NCI-H1092 (cell line): ENCODE measurements around the gene KCTD2.
A peak's percentile ranks its signal among the peaks of the same experiment; 100 is the strongest.

ENCODE experiments used
- DNase-seq: peaks from one replicate; lab custom pipeline; 2025; lab: John Stamatoyannopoulos, UW

The KCTD2 gene

DNA sequence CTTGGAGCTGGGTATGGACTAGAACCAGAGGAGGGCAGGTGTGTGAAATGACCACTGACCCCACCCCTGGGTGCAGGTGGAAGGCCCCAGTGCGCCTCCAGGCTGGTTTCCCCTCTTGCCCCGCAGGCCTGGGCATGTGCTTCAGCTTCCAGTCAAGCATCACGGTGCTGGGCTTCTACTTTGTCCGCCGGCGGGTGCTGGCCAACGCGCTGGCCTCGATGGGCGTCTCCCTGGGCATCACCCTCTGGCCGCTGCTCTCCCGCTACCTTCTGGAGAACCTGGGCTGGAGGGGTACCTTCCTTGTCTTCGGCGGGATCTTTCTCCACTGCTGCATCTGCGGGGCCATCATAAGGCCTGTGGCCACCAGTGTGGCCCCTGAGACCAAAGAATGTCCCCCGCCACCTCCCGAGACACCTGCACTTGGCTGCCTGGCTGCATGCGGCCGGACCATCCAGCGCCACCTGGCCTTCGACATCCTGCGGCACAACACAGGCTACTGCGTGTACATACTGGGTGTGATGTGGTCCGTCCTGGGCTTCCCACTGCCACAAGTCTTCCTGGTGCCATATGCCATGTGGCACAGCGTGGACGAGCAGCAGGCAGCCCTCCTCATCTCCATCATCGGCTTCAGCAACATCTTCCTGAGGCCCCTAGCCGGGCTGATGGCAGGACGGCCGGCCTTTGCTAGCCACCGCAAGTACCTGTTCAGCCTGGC lies 53.0 kb downstream of the KCTD2 start:
- no peak for DNase-seq

DNA sequence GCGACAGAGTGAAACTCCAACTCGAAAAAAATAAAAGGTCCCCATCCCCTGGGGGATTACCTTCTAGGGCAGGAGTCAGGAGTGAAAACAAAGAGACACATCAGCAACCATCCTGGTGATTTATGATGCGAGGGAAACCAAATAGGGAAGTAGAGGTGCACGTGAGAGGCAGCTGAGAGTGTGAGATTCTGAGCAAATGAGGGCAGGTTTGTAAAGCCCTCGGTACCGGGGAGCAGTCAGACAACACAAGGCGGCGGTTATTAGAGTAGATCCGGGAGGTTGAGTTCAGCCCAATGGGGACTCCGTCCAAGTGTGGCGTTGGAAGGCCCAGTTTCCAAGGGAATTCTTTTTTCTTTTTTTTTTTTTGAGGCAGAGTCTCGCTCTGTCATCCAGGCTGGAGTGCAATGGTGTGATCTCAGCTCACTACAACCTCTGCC lies 55.4 kb downstream of the KCTD2 start:
- no peak for DNase-seq

DNA sequence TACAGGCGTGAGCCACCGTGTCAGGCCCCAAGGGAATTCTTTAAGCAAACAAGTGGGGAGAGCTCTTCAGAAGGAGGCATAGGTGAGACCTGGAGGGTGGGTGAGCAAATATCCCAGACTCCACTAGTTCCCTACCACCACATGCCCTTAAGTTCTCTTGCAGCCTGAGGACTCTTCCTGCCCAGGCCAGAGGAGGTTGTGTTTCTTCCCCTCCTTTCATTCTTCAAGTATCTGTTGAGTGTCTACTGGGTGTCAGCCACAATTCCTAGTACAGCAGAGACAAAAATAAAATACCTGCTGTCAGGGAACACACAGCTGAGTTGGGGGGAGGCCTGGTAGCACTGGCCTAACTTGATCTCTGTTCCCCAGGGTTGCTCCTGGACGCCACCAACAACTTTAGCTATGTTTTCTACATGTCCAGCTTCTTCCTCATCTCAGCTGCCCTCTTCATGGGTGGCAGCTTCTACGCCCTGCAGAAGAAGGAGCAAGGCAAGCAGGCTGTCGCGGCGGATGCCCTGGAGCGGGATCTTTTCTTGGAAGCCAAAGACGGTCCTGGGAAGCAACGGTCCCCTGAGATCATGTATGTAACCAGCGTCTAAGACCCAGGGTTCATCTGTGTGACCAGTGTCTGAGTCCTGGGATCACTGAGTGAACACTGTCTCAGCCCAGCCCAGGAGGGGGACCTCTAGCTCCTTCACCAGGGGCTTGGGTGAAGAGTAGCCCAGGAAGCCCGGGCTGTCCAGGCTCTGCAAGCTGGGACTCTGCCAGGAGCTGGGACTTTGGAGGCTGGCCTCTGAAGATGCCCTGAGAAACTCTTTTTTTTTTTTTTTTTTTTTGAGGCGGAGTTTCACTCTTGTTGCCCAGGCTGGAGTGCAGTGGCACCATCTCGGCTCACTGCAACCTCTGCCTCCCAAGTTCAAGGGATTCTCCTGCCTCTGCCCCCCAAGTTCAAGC lies 56.9 kb downstream of the KCTD2 start:
- no peak for DNase-seq

DNA sequence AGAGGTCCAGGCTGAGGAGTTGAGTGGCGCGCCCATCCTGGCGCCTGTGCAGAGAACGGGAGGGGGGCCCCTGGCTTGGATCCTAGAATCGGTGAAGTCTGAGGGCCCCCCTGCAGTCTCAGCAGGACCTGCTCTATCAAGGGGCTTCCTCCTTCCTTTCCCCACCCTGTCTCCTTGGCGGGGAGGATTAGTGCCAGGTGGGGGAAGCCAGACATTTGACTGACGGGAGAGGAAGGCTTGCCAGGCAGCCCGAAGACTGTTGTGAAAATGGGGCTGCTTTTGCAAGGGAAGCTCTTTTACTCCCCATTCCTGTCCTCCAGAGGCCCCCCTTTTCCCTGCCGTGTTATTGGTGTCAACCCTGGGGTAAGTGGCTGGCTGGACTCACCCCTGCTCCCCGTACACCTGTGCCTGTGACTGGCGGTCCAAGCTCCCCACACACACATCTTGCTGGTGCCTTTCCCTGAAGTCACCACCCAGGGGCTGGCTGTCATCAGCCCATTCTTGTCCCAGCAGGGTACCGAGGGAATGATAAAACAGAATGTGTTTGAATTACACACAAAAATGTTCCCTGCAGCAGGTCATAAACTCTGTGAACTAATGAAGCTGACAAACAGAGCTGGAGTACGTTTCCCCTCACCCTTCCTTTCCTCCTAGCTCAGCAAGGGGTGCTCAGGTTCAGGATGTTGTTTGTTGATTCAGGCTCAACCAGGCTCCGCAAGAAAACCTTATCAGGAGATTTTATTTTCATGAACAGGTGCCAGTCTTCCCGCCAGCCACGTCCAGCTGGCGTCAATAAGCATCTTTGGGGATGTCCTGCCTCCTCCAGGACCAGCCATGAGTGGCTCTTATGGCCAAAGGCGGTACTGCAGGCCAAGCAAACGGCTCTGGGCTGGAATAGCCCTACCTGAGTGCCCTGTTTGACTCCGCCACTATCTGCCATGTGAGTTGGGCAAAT lies 58.4 kb downstream of the KCTD2 start:
- peak; percentile 45 for DNase-seq

DNA sequence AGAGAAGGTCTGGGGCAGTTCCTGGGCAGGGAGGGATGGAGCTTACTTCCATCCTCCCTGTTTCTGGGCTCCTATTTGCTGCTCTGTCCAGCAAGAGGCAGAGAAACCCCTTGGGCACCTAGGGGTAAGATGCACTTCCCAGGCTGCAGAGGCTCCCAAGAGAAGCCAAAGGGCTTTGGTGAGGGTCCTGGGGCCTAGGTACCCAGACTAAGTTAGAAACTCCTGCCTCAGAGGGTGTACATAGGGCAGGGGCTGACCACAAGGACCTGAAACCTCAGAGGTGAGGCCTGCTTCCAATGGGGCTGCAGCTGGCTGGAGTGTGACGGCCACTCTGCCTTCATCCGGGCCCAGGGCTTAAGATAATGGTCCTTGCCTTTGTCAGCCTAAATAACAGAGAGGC lies 61.2 kb downstream of the KCTD2 start:
- DNase-seq, result no peak

DNA sequence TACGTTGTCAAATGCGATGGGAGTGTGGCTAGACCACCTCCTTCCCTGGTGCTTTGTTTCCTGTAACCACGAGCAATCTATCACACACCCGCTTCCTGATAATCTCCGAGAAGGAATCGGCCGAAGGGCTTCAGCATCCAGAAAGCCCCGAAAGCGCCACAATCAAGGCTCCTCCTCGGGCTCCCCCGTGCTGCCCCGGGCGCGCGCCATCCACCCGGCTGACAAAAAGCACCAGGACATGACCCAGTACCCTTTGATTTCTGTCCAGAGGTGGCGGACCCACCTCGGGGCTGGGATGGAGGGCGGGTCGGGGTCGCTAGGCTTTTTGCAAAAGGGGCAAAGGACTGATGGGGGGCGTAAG lies 62.0 kb downstream of the KCTD2 start:
- DNase-seq, result no peak

DNA sequence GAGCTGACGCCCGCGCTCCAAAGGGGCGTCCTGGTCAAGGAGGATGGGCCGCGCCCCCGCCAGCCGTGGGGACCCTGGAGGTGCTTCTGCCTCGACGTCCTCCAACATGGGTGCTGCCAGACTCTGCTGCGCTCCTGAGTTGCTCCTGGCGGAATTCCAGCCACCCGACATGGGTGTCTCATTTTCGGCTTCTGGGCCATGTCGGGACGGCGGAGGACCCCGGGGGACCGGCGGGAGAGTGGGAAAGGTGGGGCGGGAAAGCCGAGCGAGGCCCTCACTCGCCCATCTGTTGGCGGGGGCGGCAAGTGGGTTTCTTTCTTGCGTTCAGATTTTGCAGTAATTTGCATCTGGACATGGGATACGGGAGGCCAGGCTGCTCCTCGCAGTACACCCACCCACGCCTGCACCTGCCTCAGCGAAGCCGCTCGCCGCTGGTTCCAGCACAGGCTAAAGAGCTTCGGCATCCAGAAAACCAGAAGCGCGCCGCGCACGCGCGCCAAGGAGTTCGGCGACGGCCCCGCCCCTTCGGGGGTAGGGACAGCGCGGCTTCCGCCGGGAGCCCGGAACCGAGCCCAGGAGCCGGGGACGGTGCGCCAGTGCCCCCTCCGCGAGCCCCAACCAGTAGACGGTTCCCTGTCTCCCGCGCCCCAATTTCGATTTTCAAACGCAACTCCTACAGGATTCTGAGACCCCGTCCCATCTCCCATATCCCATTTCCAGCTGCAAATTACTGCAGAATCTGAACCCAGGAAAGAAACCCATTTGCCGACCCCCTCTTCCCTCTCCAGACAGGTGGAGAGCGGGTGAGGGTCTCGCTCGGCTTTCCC lies 62.6 kb downstream of the KCTD2 start, which contains the start of gene ARMC7:
TSS of gene ARMC7 (plus strand) at position 563 of the 827 bp plus-strand sequence. CDS start 320 bp downstream, outside the sequence.
- DNase-seq, result peak; percentile 74

DNA sequence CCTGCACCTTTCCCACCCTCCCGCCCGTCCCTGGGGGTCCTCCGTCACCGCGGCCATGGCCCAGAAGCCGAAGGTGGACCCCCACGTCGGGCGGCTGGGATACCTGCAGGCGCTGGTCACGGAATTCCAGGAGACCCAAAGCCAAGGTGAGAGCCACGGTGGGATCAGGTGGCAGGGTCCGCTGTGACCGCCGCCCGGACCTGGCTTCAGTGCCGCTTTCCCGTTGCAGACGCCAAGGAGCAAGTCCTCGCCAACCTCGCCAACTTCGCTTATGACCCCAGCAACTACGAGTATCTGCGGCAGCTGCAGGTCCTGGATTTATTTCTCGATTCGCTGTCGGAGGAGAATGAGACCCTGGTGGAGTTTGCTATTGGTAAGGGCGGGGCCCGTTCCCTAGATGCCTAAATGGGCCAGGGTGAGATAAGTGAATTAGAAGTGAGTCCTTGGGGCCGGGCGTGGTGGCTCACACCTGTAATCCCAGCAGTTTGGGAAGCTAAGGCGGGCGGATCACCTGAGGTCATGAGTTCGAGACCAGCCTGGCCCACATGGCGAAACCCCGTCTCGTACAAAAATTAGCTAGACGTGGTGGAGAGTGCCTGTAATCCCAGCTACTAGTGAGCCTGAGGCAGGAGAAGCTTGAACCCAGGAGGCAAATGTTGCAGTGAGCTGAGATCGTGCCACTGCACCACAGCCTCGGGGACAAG lies 63.4 kb downstream of the KCTD2 start:
- no peak for DNase-seq

DNA sequence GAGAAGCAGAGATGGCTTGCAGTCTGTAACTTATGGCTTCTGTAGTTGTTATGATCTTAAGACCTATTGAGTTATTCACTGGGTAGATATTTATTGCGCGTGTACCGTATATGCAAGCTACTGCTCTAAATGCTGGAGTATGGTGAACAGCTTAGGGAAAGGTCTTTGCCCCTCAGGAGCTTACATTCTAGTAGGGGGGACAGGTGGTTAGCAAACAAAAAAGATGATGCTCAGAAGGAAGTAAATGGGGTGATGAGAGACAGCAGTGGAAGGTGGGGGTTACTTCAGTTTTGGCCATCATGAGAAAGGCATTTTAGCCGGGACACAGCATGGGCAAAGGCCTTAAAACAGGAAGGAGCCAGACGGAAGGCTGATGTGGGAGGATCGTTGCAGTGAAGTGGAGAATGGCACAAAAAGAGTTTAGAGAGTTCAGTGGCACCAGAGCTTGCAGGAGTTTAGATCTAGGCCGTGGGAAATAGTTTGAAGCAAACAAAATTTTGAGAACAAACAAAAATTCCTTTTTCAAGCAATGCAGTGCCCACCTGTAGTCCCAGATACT lies 64.8 kb downstream of the KCTD2 start:
- no peak for DNase-seq

DNA sequence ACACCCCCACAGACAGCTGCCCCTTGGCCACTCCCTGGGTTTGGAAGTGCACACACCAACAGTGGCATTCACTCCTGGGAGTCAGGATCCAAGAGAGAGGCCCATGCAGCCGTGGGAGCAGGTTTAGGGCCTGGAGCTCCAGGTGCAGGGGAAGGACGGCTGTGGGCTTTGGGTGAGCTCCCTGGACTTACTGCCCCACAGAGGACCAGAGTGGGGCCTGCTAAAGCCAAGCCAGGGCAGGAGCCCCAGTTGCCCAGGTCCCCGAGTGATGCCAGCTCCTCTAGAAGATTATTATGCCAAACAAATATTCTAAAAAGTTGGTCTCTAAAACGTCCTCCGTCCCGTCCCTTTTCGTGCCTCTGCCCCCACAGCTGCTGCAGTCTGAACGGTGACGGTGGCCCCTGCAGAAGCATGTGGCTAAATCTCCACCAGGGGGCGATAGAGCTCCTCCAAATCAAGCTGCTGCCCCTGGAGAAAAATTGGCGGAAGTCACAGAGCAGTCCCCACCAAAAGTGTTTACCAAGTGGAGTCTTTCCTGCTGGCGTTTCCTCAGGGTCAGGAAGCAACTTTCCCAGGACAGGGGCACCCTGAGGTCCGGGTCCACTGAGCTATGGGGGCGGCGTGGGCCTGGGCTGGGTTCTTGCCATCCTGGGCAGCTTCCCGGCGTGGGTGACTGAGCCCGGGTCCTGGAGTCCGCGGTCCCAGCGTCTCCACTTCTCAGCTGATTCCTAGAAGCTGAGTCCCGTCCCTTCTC lies 67.0 kb downstream of the KCTD2 start:
- DNase-seq, result peak; percentile 44

DNA sequence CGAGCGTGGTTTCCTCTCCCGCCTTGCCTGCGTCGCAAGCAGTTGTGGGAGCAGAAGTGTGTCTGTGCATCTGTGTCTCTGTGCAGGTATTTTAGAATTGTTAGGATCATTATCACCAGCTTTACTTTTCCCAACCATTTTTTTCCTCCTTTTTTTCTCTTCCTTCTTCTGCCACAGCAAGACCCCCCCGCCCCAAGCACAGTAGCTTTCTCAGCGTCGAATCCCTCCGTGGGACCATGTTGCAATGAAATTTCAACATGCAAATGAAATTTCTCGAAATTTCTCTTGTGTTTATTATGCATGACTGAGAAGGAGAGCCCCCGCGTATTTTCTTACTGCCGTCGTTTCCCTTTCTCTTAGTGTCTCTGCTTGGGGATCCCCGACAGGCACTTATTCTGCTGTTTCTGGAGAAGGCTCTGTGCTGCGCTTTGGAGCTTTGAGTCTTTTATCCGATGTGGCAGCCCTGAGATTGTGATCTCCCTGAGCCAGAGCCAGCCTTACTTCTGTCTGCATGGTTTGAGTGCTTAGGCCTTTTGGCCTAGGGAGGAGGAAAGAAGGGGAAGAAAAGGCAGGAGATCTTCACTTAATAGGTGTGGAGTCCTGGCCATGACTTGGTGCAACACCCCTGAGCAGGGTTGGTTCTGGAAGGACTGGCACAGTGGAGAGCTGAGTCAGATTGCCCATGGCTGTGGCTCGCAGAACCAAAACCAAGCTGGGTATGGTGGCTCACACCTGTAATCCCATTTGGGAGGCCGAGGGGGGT lies 67.7 kb downstream of the KCTD2 start:
- DNase-seq, result no peak
